ENCODE measurements around the gene MED15.
A peak's percentile ranks its signal among the peaks of the same experiment; 100 is the strongest.
"Not testable (repeated sequence)": the region's sequence is repeated elsewhere in the genome, so short reads cannot be mapped to it uniquely, and the experiment has no call there.

The MED15 gene

GRCh38 chr22:20594486-20594885, 87.1 kb downstream of the MED15 start:
- not testable (repeated sequence) for DNase-seq (ENCODE audit: extremely low read depth in 1 of 2, low read depth in 1 of 2)

GRCh38 chr22:20595461-20595860, 88.1 kb downstream of the MED15 start:
- no peak for DNase-seq (ENCODE audit: extremely low read depth in 1 of 2, low read depth in 1 of 2)

GRCh38 chr22:20599117-20599516, 91.7 kb downstream of the MED15 start:
- no peak for DNase-seq (ENCODE audit: extremely low read depth in 1 of 2, low read depth in 1 of 2)

DNA sequence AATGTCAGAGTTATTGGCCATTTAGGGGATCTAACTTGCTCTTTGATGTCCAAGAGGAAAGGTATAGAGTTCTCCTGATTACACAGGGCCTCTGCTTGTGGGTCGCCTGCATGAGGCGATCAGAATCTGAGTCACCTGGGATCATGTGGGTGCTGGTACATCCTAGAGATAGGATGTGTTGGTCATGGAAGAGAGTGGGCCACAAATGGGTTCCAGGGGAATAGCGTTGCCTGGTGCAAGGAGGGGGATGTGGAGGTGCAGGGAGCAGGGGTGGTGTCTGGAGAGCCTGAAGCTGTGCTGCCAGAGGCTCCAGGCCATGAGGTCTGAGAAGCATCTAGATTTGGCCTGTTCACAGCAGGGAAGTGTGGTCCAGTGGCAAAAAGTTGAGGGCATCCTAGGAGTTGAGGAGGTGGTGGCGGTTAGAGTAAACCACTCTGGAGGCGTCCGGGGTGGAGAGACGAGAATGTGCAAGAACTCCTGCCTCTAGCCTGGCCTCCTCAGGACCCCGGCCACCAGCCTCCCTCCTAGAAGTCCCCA, 92.8 kb downstream of the MED15 start:
- DNase-seq (ENCODE audit: extremely low read depth in 1 of 2, low read depth in 1 of 2) = no peak

- DNase-seq (ENCODE audit: extremely low read depth in 1 of 2, low read depth in 1 of 2) = no peak
Measured at GRCh38 chr22:20601308-20601707, 93.9 kb downstream of the MED15 start.

DNA sequence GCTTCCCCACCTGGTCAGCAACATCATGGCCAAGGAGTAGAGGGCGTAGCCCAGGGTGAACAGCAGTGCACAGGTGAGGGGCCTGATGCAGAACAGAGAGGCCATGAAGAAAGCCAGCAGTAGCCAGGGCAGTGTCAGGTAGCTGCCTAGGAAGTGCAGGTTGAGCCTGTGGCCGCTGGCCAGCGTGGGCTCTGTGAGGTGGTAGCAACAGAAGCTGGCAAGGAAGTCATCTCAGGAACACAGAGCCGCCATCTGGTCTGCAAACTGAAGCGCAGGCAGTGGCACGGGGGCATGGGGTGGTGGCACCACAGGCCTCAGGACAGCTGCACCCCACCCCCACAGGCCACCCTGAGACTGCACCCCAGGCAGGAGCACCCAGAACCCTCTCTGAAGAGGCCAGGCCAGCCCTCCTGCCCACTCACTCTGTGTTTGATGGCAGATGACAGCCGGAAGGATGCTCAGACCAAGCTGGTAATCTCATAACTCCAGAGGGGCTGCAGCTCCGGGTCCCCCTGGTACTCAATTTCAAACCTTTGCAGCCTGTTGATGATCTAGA, 95.3 kb downstream of the MED15 start:
- no peak for DNase-seq (ENCODE audit: extremely low read depth in 1 of 2, low read depth in 1 of 2)

- DNase-seq (ENCODE audit: extremely low read depth in 1 of 2, low read depth in 1 of 2) = no peak
Measured at GRCh38 chr22:20604092-20604747, 96.8 kb downstream of the MED15 start.

DNA sequence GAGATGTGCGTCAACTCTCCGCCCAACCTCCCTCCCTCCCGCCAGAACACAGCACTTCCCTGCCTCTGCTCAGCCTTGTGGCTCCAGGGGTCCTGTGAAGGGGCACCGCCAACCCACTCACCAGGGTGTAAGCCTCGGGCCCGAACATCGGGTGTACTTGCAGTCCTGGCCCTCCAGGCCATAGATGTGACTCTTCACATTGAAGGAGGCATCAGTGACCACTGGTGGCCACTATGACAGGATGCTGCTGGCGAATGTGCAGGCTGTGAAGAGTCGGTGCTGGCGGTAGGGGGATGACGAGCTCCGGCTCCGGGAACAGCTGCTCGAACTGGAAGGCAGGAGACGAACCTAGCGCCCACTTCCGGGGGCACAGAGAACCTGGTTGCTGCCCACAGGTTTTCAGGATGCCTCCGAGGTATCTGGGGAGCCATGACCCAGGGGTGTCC, 97.4 kb downstream of the MED15 start:
- no peak for DNase-seq (ENCODE audit: extremely low read depth in 1 of 2, low read depth in 1 of 2)

DNA sequence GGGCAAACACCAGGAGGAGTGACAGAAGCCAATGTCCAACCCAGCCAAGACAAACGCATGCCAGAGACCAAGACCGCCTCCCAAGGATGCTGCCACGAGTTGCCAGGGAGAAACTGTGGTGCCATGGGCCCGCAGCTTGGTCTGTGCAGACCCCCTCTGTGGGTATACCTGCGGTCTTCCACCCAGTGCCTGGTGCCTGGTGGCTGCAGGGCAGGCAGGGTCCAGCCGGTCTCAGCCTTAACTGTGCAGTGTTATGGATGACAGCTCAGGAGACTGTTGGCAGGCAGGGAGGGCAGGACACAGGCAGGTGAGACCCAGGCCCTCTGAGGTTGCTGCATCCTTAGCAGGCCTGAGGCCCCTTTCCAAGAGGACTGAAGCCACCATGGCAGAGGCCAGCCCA, 97.9 kb downstream of the MED15 start:
- no peak for DNase-seq (ENCODE audit: extremely low read depth in 1 of 2, low read depth in 1 of 2)

GRCh38 chr22:20606041-20606783, 98.8 kb downstream of the MED15 start:
- DNase-seq (ENCODE audit: extremely low read depth in 1 of 2, low read depth in 1 of 2) = peak; percentile 46 to 52

DNA sequence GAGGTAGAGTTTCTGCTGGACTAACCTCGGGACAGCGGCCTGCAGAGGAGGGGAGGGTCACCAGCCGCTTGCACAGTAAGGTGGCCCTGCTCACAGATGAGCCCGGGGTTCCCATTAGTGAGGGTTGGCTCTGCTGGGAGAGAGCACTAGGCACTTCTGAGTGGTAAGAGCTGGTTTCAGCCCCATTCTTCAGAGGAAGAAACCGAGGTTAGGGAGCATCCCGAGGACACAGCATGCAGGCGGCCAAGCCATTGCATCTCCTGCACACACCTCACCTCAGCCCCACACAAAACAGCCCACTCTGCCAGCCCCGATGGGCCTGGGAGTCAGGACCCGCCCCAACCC, 99.3 kb downstream of the MED15 start:
- no peak for DNase-seq (ENCODE audit: extremely low read depth in 1 of 2, low read depth in 1 of 2)

DNA sequence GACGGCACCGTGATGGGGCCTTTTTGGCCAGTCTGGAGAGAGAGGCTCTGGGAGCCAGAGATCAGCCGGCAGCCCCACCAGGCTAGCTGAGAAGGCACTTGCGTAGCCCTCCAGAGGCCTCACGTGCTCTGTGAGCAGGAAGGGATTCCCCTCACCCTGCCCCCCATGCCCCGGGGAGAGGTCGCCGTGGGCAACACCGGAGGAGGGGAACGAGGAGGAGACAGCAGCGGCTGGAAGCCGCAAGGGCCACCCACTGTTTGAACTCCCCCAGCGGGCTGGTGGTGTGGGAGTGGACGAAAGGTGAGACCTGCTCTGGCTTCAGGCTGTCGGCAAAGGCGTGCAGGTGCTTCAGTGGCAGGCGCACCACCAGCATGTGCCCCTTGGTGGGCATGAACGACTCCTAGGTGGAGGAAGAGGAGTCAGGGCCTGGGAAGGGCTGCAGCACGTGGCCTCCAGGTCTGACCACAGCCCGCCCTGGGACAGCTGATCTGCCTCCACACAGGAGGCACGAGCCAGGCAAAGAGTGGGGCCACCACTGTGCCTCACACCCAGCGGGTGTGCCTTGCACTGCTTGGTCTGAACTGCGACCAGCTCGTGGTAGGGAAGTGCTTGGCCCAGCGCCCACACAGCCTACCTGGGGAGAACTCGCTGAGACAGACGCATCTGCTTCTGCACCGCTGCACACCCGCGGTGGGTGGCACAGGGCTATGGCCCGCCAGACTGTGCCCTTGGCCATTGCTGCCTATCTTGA, 99.9 kb downstream of the MED15 start:
- no peak for DNase-seq (ENCODE audit: extremely low read depth in 1 of 2, low read depth in 1 of 2)

GRCh38 chr22:20610243-20610686, 102.9 kb downstream of the MED15 start:
- DNase-seq (ENCODE audit: extremely low read depth in 1 of 2, low read depth in 1 of 2) = no peak

GRCh38 chr22:20610757-20611156, 103.3 kb downstream of the MED15 start:
- no peak for DNase-seq (ENCODE audit: extremely low read depth in 1 of 2, low read depth in 1 of 2)

GRCh38 chr22:20611418-20611817, 104.0 kb downstream of the MED15 start:
- DNase-seq (ENCODE audit: extremely low read depth in 1 of 2, low read depth in 1 of 2) = no peak

- no peak for DNase-seq (ENCODE audit: extremely low read depth in 1 of 2, low read depth in 1 of 2)
Measured at GRCh38 chr22:20613301-20613700, 105.9 kb downstream of the MED15 start.

DNA sequence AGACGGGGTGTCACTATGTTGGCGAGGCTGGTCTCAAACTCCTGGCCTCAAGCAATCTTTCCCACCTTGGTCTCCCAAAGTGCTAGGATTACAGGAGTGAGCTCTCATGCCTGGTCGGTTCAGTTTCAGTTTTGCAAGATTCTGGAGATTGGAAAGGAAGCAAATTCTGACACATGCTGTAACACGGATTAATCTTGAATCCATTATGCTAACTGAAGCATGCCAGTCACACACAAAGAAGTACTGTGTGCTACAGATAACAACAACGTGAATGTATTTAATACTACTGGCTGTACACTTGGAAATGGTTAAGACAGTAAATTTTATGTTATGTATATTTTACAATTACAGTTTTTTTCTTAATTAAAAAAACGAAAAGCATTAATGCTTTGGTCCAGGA, 107.6 kb downstream of the MED15 start:
- no peak for DNase-seq (ENCODE audit: extremely low read depth in 1 of 2, low read depth in 1 of 2)

- no peak for DNase-seq (ENCODE audit: extremely low read depth in 1 of 2, low read depth in 1 of 2)
Measured at GRCh38 chr22:20615533-20616450, 108.4 kb downstream of the MED15 start.

DNA sequence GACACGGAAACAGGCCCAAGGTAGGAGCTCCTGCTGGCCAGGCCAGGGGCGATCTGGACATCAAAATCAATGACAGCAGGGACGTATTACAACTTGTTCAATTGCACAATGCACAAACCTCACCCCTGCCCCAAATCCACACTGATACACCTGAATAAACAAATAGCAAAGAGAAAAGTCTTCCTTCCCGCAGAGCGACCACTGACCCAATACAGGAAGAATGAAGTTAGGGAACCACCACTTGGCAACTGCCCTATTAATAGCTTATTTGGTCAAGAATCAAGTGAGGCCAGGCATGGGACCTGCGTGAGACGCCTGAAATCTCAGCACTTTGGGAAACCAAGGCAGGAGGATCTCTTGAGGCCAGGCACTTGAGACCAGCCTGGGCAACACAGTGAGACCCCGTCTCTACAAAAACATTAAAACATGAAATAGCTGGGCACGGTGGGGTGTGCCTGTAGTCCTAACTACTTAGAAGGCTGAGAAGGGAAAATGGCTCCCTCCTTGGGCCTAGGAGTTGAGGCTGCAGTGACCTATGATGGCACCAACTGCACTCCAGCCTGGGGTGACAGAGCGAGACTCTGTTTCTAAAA, 109.1 kb downstream of the MED15 start:
- DNase-seq (ENCODE audit: extremely low read depth in 1 of 2, low read depth in 1 of 2) = no peak

DNA sequence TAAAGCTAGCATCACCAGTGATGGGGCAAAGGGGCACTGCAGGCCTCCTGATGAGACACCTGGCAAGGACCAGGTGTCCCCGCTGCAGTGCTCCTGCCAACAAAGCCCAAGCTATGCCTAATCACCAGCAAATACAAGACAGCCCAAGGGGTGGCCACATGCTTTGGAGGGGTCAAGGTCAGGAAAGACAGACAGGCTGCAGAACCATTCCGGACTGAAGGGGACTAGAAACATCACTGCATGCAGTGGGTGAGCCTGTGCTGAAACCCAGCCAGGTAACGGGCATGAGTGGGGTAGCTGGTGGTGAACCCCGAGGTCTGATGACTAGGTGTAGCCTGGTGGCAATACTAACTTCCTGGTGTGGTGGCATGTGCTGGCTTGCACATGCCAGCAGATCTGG, 111.1 kb downstream of the MED15 start:
- DNase-seq (ENCODE audit: extremely low read depth in 1 of 2, low read depth in 1 of 2) = no peak
